Measurements from ENCODE around the gene TMC6. TPM values are rescaled to one million over a fixed set of nuclear protein-coding genes. Genes with fewer than 3 reads are reported as not detected.

TMC6 gene
- polyA plus RNA-seq, 1 of the 3 experiments (the other 2 are of a cell fraction) = 5.5 TPM

DNA sequence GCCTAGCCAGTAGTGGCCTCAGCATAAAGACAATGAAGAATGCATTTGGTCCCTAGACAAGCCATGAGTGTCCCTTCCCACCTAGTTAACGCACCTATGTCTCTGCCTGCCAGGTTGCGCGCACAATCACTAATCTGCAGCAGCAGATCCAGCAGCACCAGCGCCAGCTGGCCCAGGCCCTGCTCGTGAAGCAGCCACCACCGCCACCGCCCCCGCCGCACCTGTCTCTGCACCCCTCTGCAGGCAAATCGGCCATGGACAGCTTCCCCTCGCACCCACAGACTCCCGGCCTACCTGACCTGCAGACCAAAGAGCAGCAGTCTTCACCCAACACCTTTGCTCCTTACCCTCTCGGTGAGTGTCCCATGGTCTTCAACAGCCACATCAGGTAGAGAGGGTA is 41.8 kb downstream of the TMC6 start:
- TF ChIP-seq, protein P1, sequence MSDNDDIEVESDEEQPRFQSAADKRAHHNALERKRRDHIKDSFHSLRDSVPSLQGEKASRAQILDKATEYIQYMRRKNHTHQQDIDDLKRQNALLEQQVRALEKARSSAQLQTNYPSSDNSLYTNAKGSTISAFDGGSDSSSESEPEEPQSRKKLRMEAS (IDR thresholded peaks at IDR 0.05; ENCODE audit: low read depth) = no peak
- no peak for TF ChIP-seq CHD2 (IDR thresholded peaks at IDR 0.05; ENCODE audit: low read length, partially characterized antibody)
- TF ChIP-seq GATA2 (CRISPR knock-in tag; IDR thresholded peaks at IDR 0.05) = no peak
- TF ChIP-seq YY1 (IDR thresholded peaks at IDR 0.05; ENCODE audit: low read depth) = no peak
- no peak for TF ChIP-seq FOSL2 (IDR thresholded peaks at IDR 0.05; ENCODE audit: borderline replicate concordance, low read depth)
- TF ChIP-seq FOXJ3 (CRISPR knock-in tag; IDR thresholded peaks at IDR 0.05) = no peak
- TF ChIP-seq EP300 (IDR thresholded peaks at IDR 0.05; ENCODE audit: borderline replicate concordance in 1 of 2, low read depth in 1 of 2, low read length in 1 of 2) = no peak
- TF ChIP-seq RCOR1 (IDR thresholded peaks at IDR 0.05; ENCODE audit: low read length) = no peak
- TF ChIP-seq SIN3A (IDR thresholded peaks at IDR 0.05; ENCODE audit: borderline replicate concordance, low read depth, low read length) = no peak
- no peak for TF ChIP-seq GABPA (IDR thresholded peaks at IDR 0.05; ENCODE audit: low read depth)
- TF ChIP-seq TEAD4 (IDR thresholded peaks at IDR 0.05; ENCODE audit: borderline replicate concordance, insufficient read depth) = no peak
- no peak for TF ChIP-seq POLR2AphosphoS5 (IDR thresholded peaks at IDR 0.05; ENCODE audit: low read depth, low read length)
- TF ChIP-seq TCF12 (IDR thresholded peaks at IDR 0.05) = no peak
- TF ChIP-seq JUND (IDR thresholded peaks at IDR 0.05) = no peak
- TF ChIP-seq ELF1 (IDR thresholded peaks at IDR 0.05) = no peak
- TF ChIP-seq, protein P2, sequence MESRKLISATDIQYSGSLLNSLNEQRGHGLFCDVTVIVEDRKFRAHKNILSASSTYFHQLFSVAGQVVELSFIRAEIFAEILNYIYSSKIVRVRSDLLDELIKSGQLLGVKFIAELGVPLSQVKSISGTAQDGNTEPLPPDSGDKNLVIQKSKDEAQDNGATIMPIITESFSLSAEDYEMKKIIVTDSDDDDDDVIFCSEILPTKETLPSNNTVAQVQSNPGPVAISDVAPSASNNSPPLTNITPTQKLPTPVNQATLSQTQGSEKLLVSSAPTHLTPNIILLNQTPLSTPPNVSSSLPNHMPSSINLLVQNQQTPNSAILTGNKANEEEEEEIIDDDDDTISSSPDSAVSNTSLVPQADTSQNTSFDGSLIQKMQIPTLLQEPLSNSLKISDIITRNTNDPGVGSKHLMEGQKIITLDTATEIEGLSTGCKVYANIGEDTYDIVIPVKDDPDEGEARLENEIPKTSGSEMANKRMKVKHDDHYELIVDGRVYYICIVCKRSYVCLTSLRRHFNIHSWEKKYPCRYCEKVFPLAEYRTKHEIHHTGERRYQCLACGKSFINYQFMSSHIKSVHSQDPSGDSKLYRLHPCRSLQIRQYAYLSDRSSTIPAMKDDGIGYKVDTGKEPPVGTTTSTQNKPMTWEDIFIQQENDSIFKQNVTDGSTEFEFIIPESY (IDR thresholded peaks at IDR 0.05; ENCODE audit: borderline replicate concordance, low read depth) = no peak
- TF ChIP-seq, protein P3, sequence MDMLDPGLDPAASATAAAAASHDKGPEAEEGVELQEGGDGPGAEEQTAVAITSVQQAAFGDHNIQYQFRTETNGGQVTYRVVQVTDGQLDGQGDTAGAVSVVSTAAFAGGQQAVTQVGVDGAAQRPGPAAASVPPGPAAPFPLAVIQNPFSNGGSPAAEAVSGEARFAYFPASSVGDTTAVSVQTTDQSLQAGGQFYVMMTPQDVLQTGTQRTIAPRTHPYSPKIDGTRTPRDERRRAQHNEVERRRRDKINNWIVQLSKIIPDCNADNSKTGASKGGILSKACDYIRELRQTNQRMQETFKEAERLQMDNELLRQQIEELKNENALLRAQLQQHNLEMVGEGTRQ (IDR thresholded peaks at IDR 0.05; ENCODE audit: borderline replicate concordance, low read depth, low read length) = no peak

More for the DNA sequence above, 41.8 kb downstream of the TMC6 start:
- Histone ChIP-seq H4K20me1 (ENCODE audit: insufficient read depth) (no peaks in the 10 kb centered on the region), H3K4me2 (no peak overlapping the region), H2AFZ (ENCODE audit: low read depth) (no peak overlapping the region), H3F3A (replicated peaks; ENCODE audit: insufficient read depth) (no peaks in the 10 kb centered on the region), H3K27me3 (ENCODE audit: insufficient read depth) (no peaks in the 10 kb centered on the region), H3K4me1 (ENCODE audit: control insufficient read depth in 1 of 2, insufficient read depth in 2 of 2, low read depth in 1 of 2, low read length in 1 of 2) (no peaks in the 10 kb centered on the region), H3K4me3 (ENCODE audit: low read depth in 2 of 2, low read length in 1 of 2) (no peak overlapping the region), H3K27ac (ENCODE audit: low read depth in 2 of 2, low read length in 1 of 2) (no peak overlapping the region), H3K36me3 (replicated peaks in 1 of 2; ENCODE audit: control insufficient read depth in 1 of 2, insufficient read depth in 2 of 2, low read length in 1 of 2) (peaks cover 55 to 74% of the 10 kb centered on the region in 2 experiments), H3K9me2 (no peaks in the 10 kb centered on the region), H3K9me3 (no peaks in the 10 kb centered on the region), H3K9ac (no peak overlapping the region), H3K79me2 (ENCODE audit: insufficient read depth) (no peaks in the 10 kb centered on the region)
- POLR2A ChIA-PET = no interaction called here
- DNase-seq = no peak
- WGBS (ENCODE audit: low lambda C conversion rate) = 94% methylated on average over 13 of the region's 13 CpGs
- CTCF ChIA-PET = interaction anchor here (1.0 to 3.4 kb wide), 6 partner anchors 10 to 73 kb away, joined by 3 to 29 read pairs (median 10); no protein-coding TSS in a partner anchor

Data from SK-N-SH (cell line).